Breast epithelium (tissue), 3 donors: ENCODE measurements around the gene SEC63.

Source experiments
- CTCF ChIP-seq, 3 donors: fragments of 450-650 bp; IDR thresholded peaks; one replicate each; pipeline ENCODE4 v1.5.1; 2016 to 2017; ENCODE audit warnings: antibody characterized with exemption in 3 of 3, mild to moderate bottlenecking in 3 of 3, moderate library complexity in 3 of 3
- POLR2A ChIP-seq: fragments of 450-650 bp; IDR thresholded peaks from one replicate; pipeline ENCODE4 v1.6.1; 2016; ENCODE audit warnings: antibody characterized with exemption, mild to moderate bottlenecking, moderate library complexity
- POLR2AphosphoS5 ChIP-seq, 3 donors: sonication (generic); formaldehyde crosslinking; IDR thresholded peaks; one replicate each; pipeline ENCODE4 v1.6.1; 2017; ENCODE audit warnings: antibody characterized with exemption in 3 of 3

DNA sequence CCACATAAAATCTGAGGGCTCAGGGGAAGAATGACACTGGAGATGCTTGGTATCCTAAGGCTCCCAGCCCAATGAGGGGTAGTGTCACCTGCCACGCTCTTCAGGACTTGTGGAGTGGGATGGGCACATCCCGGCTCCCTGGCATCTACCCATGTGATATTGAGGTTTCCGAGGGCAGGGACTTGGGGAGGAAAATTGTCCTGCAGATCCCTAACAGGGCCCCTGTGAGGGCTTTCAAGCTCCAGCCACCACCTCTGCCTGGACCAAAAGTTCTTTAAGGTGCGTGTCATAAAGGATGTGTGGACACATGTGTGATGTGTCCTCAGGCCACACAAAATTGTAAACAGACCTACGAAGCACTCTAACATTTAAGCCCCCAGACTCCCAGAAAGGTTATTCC, 136.4 kb downstream of the SEC63 start:
- TF ChIP-seq POLR2AphosphoS5 (IDR thresholded peaks at IDR 0.05) (no peak), POLR2A (no peak), CTCF (IDR thresholded peaks at IDR 0.05) (no peak)
